GM12873 (cell line): ENCODE data around the gene PPARGC1A.

ENCODE experiments used
- TF ChIP-seq, protein P1 (sequence below): IDR thresholded peaks from 2 replicates; pipeline ENCODE4 v1.5.1; 2012; ENCODE audit warnings: low read depth, mild to moderate bottlenecking, moderate library complexity, low read length, control low read depth; ENCODE audit not compliant: insufficient read depth; ENCODE audit errors: missing control alignments

Gene PPARGC1A

DNA sequence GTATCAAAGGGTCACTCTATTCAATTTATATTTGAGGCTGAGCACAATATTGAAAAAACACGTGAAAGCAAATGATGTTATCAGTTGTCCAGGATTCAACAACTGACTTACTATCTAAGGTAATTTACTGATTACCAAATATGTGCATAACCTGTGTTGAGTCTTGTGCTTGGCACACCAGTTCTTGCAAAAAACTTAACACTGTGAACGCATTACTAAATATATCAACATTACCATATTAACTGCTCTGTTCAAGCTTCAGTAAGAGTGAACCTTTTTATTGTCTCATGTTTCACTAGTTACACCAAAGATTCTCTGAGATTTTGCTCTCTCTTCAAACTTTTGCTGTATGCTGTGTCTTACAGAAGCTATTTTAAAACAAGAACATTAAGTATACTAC, 38.4 kb downstream of the PPARGC1A start:
- TF ChIP-seq, protein P1, sequence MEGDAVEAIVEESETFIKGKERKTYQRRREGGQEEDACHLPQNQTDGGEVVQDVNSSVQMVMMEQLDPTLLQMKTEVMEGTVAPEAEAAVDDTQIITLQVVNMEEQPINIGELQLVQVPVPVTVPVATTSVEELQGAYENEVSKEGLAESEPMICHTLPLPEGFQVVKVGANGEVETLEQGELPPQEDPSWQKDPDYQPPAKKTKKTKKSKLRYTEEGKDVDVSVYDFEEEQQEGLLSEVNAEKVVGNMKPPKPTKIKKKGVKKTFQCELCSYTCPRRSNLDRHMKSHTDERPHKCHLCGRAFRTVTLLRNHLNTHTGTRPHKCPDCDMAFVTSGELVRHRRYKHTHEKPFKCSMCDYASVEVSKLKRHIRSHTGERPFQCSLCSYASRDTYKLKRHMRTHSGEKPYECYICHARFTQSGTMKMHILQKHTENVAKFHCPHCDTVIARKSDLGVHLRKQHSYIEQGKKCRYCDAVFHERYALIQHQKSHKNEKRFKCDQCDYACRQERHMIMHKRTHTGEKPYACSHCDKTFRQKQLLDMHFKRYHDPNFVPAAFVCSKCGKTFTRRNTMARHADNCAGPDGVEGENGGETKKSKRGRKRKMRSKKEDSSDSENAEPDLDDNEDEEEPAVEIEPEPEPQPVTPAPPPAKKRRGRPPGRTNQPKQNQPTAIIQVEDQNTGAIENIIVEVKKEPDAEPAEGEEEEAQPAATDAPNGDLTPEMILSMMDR: no peak

DNA sequence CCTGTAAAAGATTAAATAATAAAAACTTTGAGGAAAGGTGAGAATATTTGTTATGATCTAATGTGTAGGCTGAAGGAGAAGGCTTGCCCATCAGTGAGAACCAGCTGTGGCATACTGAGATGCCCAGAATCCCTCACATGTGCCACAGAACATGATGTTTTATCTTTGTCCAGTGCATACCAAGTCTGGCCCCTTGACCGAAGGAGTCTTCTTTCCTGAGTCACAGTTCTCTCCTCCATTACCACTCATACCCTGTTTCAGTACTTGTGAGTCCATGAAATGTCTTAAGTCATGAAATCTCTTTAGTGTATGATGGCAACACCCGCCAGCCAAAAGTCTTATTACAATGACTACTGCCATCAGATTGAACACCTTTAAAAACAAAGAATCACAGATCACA, 42.7 kb downstream of the PPARGC1A start:
- TF ChIP-seq, protein P1: no peak

DNA sequence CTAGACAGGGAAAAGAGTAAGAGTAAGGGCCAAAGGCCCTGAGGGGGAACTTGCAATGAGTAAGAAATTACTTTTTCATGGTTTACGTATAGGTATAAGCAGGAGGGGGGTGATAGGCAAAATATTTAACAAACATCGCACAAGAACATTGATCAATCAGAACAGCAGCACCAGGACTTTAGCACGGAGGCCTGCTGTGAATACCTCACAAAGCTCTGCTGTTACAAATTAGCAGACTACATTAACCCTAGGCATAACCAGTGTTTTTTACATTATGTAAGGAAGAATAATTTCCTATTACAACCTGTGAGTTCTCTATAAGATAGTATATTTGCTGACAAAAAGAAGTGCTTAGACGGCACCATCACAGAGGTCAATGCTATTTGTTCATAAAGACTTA, 44.9 kb downstream of the PPARGC1A start:
- TF ChIP-seq, protein P1: no peak

DNA sequence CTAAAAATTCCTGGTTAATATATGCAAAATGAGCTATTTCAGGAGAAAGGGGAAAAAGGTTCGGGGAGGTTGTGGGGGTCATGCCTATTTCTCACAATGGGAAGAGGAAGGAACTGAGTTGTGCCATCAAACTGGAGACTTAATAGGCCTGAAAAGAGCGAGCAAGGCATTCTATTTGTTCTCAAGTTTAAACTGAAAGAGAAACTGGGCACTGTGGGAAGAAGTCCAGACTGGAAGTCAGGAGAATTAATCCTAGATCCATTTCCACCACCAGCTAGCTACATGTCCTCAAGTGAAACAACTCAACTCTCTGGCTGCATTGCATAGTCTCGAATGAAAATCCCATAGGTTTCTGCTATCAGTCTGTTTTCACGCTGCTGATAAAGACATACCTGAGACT, 50.6 kb downstream of the PPARGC1A start:
- TF ChIP-seq, protein P1: no peak

DNA sequence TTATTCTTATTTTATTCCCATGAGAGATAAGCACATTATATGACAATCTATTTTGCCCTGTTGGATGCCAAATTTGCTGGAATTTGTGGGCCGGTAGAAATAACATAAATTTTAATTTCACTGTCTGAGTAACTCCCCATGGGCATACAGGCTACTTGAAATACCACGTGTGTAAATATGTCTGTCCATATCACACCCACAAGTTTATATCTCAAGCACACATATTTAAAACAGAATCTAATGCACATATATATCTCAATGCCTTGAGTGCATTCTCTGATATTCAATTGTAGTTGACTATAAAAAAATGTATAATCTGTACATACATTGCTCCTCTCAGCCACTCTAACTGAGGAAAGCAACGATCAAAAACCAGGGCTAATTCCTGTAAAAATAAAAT, 51.2 kb downstream of the PPARGC1A start:
- TF ChIP-seq, protein P1: no peak

DNA sequence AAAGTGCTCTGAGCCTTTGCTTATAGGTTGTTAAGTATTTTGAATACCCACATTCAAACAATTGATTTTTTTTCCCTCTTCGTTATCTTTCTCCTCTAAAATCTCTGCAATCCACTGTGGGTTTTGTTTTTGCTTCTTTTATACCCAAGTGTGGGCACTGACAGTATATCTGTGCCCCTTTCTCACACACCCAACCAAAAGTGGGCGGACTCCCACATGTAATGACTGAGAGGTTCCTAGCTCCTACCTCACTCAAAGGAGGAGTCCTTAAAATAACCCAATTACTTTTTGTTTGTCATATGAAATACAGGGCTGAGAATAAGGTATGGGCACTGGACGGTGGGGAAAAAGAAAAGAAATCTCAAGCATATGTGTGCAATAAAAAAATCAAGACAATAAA, 51.7 kb downstream of the PPARGC1A start:
- TF ChIP-seq, protein P1: no peak

DNA sequence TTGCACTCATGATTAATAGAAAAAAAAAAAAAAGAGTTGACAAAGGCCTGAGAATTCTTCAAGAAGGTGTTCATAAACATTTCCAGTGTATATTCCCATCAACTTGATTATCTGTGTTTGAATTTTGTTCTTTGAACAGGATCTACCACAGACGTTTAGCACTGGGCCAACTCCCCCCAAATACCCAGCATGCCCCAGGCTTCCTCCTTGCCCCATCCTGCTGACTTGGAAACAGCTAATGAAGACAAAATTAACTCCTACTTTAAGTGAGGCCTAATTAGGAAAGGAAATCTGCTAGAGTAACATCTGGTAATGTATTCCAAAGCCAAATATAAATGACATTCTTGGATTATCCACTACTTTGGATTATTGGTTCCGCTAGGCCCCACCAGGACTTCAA, 52.5 kb downstream of the PPARGC1A start:
- TF ChIP-seq, protein P1: no peak
